ENCODE results near the gene CAMK2A. TPM values are rescaled to one million over a fixed set of nuclear protein-coding genes. Genes with fewer than 3 reads are reported as not detected.

The CAMK2A gene
- total and polyA plus RNA-seq, 2 donors (not counting 3 experiments of a cell fraction or from before 2014, with no cell fraction given) = not detected

- no peak for DNase-seq (ENCODE audit: low read depth, low spot score)
- Histone ChIP-seq H3K79me2 (ENCODE audit: control insufficient read depth, insufficient read depth, low read length) (no peaks in the 10 kb centered on the region), H3K9ac (replicated peaks; ENCODE audit: extremely low read depth, insufficient read depth, low read length) (no peak overlapping the region), H3K9me1 (replicated peaks; ENCODE audit: control insufficient read depth, extremely low read depth, insufficient read depth, low read length) (no peaks in the 10 kb centered on the region), H3K4me2 (ENCODE audit: insufficient read depth, low read length) (no peak overlapping the region), H3K9me3 (replicated peaks; ENCODE audit: control insufficient read depth, insufficient read depth, low read length) (no peaks in the 10 kb centered on the region), H4K20me1 (replicated peaks; ENCODE audit: control insufficient read depth, extremely low read depth, insufficient read depth, low read length) (no peaks in the 10 kb centered on the region), H3K4me3 (replicated peaks in 1 of 3; ENCODE audit: insufficient read depth in 1 of 3, low read depth in 1 of 3, low read length in 3 of 3) (no peak overlapping the region), H3K4me1 (ENCODE audit: control insufficient read depth, extremely low read depth, insufficient read depth, low read length) (no peaks in the 10 kb centered on the region), H3K27me3 (ENCODE audit: control insufficient read depth in 2 of 2, insufficient read depth in 2 of 2, low read length in 2 of 2) (peaks cover 26 to 43% of the 10 kb centered on the region in 2 experiments), H2AFZ (ENCODE audit: low read depth, low read length) (no peak overlapping the region), H3K36me3 (ENCODE audit: control insufficient read depth in 2 of 2, extremely low read depth in 1 of 2, insufficient read depth in 2 of 2, low read length in 2 of 2) (no peaks in the 10 kb centered on the region), H3K27ac (ENCODE audit: insufficient read depth, low read depth, low read length) (no peak overlapping the region)
- no peak for TF ChIP-seq GATA2 (IDR thresholded peaks at IDR 0.05; ENCODE audit: insufficient read depth, insufficient read length, low read depth, low read length)
- no peak for TF ChIP-seq POLR2A (IDR thresholded peaks at IDR 0.05; ENCODE audit: low read depth, low read length)
- no peak for TF ChIP-seq MYC (IDR thresholded peaks at IDR 0.05; ENCODE audit: low read depth, low read length)
- no peak for TF ChIP-seq JUN (IDR thresholded peaks at IDR 0.05; ENCODE audit: borderline replicate concordance, insufficient read depth, insufficient read length, low read depth)
- TF ChIP-seq CTCF (IDR thresholded peaks at IDR 0.05; ENCODE audit: extremely low read depth in 1 of 2, insufficient read depth in 1 of 2, low read depth in 1 of 2, low read length in 2 of 2) = no peak
- TF ChIP-seq MAX (IDR thresholded peaks at IDR 0.05; ENCODE audit: insufficient read depth, insufficient read length) = no peak
- TF ChIP-seq FOS (IDR thresholded peaks at IDR 0.05; ENCODE audit: borderline replicate concordance, insufficient read depth, low read length) = no peak
- no peak for TF ChIP-seq POLR2AphosphoS5 (IDR thresholded peaks at IDR 0.05; ENCODE audit: insufficient read depth, low read depth, low read length)
- no TSS peak for BruUV-seq (replicated peaks)
- ChIA-PET CTCF (interaction anchor here (3.7 kb wide), 1 partner anchor 74 kb away, joined by 17 read pairs; no protein-coding TSS in a partner anchor), POLR2A (no interaction called here)
- dilution Hi-C loops (cut with MboI; ENCODE audit: extremely low pct_ligation_motif_present, low sequenced_read_pairs) = no loop called here
- intact Hi-C loops (cut with micrococcal nuclease) = no loop called here
- no peak for FAIRE-seq
Measured at GRCh38 chr5:150277043-150277442, 12.5 kb downstream of the CAMK2A start.

All from endothelial cell of umbilical vein (primary cell).